PC-9 (cell line): Measurements from ENCODE around the gene RCE1.

Source experiments
- CTCF ChIP-seq: fragments of 200-600 bp; sonication (generic); conservative IDR thresholded peaks from 2 replicates; pipeline ENCODE4 v1.6.1; 2017; ENCODE audit warnings: mixed run types, antibody characterized with exemption, mild to moderate bottlenecking, moderate library complexity
- EZH2 ChIP-seq: fragments of 200-600 bp; sonication (generic); IDR thresholded peaks from 2 replicates; pipeline ENCODE4 v1.8.0; 2017; ENCODE audit warnings: antibody characterized with exemption, low read depth

- no peak for TF ChIP-seq EZH2
- no peak for TF ChIP-seq CTCF
Observed at GRCh38 chr11:66870616-66871520, 27.6 kb downstream of the RCE1 start.
